HUES48 (cell line): ENCODE measurements around the gene TMEM213.
"Not testable (repeated sequence)": the region's sequence is repeated elsewhere in the genome, so short reads cannot be mapped to it uniquely, and the experiment has no call there.

Experiments used
- H3K27ac ChIP-seq: one replicate; pipeline ENCODE4 v1.7.0; 2013; ENCODE audit warnings: low read depth, low read length, inconsistent platforms
- H3K27me3 ChIP-seq: 2 replicates; pipeline ENCODE4 v1.6.1; 2013; ENCODE audit warnings: mild to moderate bottlenecking, low read length; ENCODE audit not compliant: control insufficient read depth, insufficient read depth
- H3K36me3 ChIP-seq: 2 replicates; pipeline ENCODE4 v1.6.1; 2013; ENCODE audit warnings: low read length; ENCODE audit not compliant: control insufficient read depth, insufficient read depth
- H3K4me1 ChIP-seq: 2 replicates; pipeline ENCODE4 v1.6.1; 2013; ENCODE audit warnings: mild to moderate bottlenecking, low read length; ENCODE audit not compliant: control insufficient read depth, insufficient read depth
- H3K4me3 ChIP-seq: 2 replicates; pipeline ENCODE4 v1.5.1; 2013; ENCODE audit warnings: mild to moderate bottlenecking, low read depth, low read length
- H3K9ac ChIP-seq: 2 replicates; pipeline ENCODE4 v1.6.1; 2013; ENCODE audit warnings: mild to moderate bottlenecking, low read depth, low read length, moderate library complexity
- H3K9me3 ChIP-seq: 2 replicates; pipeline ENCODE4 v1.6.1; 2013; ENCODE audit warnings: low read length; ENCODE audit not compliant: control insufficient read depth, insufficient read depth

TMEM213 gene

DNA sequence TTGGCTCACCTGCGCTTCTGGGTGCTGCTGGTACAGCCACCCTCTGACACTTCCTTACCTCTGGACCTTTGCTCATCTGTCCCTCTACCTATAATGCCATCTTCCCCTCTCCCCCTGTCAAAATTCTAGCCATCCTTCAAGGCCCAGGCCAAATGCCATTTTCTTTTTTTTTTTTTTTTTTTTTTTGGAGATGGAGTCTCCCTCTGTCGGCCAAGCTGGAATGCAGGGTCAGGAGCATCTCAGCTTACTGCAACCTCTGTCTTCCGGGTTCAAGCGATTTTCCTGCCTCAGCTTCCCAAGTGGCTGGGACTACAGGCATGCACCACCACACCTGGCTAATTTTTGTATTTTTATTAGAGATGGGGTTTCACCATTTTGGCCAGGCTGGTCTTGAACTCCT lies 748 bp upstream of the TMEM213 start:
- H3K9ac ChIP-seq, H3K27ac ChIP-seq, H3K36me3 ChIP-seq, H3K27me3 ChIP-seq, H3K4me3 ChIP-seq, H3K9me3 ChIP-seq: not testable (repeated sequence)
- H3K4me1 ChIP-seq, result peaks cover 21% of the 10 kb centered on the region

DNA sequence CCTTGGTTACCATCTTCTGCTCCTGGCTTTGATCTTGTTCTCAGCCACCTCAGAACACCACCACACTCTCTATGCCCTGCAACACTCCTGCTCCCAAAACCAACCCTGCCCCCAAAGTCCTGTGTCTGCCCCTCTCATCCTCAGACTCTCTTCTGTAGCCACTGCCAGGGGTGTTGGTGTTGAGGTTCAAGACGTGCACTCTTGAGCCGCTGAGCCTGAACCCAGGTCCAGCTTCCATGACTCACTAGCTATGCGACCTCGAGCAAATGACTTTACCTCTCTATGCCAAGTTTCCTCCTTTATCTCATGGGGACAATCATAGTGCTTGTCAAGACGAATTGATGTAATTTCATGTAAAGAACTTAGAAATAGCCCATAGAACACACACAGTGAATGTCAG lies 1.0 kb downstream of the TMEM213 start:
- peaks cover 20% of the 10 kb centered on the region for H3K4me1 ChIP-seq
- H3K36me3 ChIP-seq, result no peaks in the 10 kb centered on the region
- H3K4me3 ChIP-seq, result no peak overlapping the region
- no peaks in the 10 kb centered on the region for H3K9me3 ChIP-seq
- H3K27ac ChIP-seq, result no peak overlapping the region
- no peak overlapping the region for H3K9ac ChIP-seq
- peaks cover 8% of the 10 kb centered on the region; the same call in 1 of the 2 replicates for H3K27me3 ChIP-seq

DNA sequence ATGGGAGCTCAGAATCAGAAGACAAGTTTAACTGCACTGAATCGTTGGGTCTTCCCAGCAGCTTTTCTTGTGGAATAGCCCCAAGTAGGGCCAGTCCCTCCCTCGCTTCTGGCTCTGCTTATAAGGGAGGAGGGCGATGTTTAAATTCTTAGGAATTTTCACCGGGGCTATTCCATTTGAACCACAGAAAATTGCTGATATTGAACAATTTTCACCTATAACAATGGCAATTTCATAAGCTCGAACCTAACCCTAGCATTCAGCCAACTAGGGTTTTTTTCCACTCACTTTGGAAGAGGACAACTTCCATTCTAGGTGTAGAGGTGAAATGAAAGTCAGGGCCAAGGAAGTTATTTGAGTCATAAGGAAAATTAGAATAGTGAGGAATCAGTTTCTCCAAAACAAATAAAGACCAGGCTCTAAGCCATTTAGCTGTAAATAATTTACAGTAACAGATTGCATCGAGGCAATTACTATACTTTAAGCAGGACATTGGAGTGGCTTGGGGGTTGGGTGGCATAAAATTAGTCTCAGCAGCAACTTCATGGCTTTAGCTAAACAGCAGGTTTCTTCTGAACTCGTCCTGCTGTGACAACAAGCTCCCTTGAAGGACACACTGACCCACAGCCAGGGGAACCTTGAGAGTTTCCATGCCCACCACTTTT lies 1.7 kb downstream of the TMEM213 start:
- H3K9ac ChIP-seq, result no peak overlapping the region
- H3K4me3 ChIP-seq, result no peak overlapping the region
- peaks cover 8% of the 10 kb centered on the region; the same call in 1 of the 2 replicates for H3K27me3 ChIP-seq
- H3K4me1 ChIP-seq, result peaks cover 14% of the 10 kb centered on the region
- H3K36me3 ChIP-seq, result no peaks in the 10 kb centered on the region
- H3K27ac ChIP-seq, result no peak overlapping the region
- no peaks in the 10 kb centered on the region for H3K9me3 ChIP-seq

DNA sequence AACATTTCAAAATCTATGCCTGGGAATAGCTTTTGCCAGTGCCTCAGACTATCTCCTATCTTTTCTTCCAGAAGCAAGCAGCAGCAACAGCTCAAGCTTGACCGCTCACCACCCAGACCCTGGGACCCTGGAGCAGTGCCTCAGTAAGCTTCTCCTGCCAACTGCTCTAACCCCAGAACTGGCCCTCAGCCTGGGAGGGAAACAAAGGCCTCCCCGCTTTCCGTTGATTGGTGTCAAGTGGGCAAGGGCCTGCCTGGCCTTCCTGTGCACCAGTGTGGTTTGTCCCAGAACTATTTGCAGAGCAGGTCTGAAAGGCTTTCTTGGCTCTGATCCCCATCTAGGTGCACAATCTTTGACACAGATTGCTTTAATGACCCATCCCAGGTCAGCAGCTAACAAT lies 3.5 kb downstream of the TMEM213 start:
- Histone ChIP-seq H3K36me3 (no peaks in the 10 kb centered on the region), H3K27ac (no peak overlapping the region), H3K4me3 (no peak overlapping the region), H3K9ac (no peak overlapping the region), H3K27me3 (peaks cover 8% of the 10 kb centered on the region; the same call in 1 of the 2 replicates), H3K4me1 (peaks cover 13% of the 10 kb centered on the region), H3K9me3 (no peaks in the 10 kb centered on the region)

DNA sequence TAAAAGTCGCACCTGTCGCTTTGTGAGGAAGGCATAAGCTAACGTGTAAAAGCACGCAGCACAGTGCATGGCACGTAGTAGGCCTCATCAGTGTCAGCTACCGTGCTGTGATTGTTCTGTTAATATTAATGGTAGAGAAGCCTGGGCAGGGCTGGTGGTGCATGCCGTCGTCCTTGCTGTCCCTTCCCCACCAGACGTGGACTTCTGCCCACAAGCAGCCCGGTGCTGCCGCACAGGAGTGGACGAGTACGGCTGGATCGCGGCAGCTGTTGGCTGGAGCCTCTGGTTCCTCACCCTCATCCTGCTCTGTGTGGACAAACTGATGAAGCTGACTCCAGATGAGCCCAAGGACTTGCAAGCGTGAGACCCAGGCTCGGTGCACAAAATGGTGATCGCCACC lies 4.9 kb downstream of the TMEM213 start:
- H3K4me3 ChIP-seq, result no peak overlapping the region
- no peak overlapping the region for H3K9ac ChIP-seq
- H3K27me3 ChIP-seq, result peaks cover 8% of the 10 kb centered on the region; the same call in 1 of the 2 replicates
- H3K36me3 ChIP-seq, result no peaks in the 10 kb centered on the region
- no peak overlapping the region for H3K27ac ChIP-seq
- H3K9me3 ChIP-seq, result no peaks in the 10 kb centered on the region
- H3K4me1 ChIP-seq, result peaks cover 11% of the 10 kb centered on the region

DNA sequence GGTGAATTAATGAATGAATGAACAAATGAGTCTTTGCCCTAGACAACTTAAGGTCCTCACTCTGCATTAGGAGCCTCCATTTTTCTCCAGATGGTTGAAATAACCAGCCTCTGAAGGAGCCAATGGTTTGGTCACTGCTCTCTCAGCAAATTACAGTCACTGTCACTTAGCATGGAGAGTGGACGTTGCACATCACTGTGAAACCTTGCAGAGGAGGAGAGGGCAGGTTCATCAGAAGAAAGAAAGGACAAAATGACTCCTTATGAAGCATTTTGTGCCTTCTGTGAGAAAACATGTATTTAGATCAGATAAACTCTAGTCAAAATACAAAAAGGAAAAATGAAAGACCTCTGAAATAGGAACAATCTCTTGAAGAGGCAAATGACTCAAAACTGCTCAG lies 6.8 kb downstream of the TMEM213 start:
- no peak overlapping the region for H3K9ac ChIP-seq
- no peaks in the 10 kb centered on the region for H3K4me1 ChIP-seq
- H3K4me3 ChIP-seq, result no peak overlapping the region
- H3K27me3 ChIP-seq, result no peaks in the 10 kb centered on the region
- no peaks in the 10 kb centered on the region for H3K36me3 ChIP-seq
- H3K27ac ChIP-seq, result no peak overlapping the region
- no peaks in the 10 kb centered on the region for H3K9me3 ChIP-seq

DNA sequence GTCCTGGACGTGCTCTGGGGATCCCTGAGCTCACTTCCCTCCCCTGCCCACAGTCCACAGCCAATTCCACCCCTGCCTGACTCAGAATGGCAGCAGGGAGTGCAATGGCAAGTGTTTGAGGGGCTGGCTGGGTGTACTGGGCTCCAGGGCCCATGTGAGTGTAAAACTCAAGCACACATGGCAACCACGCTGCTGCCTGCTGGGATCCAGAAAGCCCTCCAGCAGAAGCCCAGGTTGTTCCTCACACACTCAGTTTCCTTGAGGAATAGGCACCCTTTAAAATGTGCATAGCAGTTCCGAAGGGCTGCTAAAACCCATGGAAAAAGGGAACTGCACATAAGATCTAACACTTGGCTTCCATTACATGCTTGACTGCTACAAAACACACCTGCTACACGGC lies 11.6 kb downstream of the TMEM213 start:
- Histone ChIP-seq H3K27ac (no peak overlapping the region), H3K4me1 (no peaks in the 10 kb centered on the region), H3K4me3 (no peak overlapping the region), H3K9me3 (no peaks in the 10 kb centered on the region), H3K27me3 (no peaks in the 10 kb centered on the region), H3K9ac (no peak overlapping the region), H3K36me3 (no peaks in the 10 kb centered on the region)

DNA sequence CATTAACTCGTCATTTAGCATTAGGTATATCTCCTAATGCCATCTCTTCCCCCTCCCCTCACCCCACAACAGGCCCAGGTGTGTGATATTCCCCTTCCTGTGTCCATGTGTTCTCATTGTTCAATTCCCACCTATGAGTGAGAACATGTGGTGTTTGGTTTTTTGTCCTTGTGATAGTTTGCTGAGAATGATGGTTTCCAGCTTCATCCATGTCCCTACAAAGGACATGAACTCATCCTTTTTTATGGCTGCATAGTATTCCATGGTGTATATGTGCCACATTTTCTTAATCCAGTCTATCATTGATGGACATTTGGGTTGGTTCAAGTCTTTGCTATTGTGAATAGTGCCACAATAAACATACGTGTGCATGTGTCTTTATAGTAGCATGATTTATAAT lies 13.5 kb downstream of the TMEM213 start:
- not testable (repeated sequence) for H3K9me3 ChIP-seq, H3K4me1 ChIP-seq, H3K4me3 ChIP-seq

DNA sequence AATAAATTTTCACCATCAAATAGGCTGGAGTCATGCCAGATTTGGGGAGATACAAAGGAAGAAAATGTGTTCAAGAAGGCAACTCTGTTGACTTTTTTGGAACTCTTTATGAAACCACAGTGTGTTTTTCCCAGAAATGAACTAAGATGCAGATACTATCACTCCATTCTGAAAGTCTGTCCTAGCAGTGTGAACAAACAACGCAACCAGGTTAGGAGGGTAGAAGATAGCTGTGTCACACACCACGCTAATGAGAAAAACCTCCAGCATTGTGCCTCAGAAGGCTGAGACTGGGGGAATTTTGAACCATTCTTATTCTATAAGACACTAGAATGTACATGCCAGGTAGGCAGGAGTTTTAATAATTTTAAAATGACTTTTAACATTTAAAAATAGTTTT lies 16.2 kb downstream of the TMEM213 start:
- no peaks in the 10 kb centered on the region for H3K36me3 ChIP-seq
- no peak overlapping the region for H3K4me3 ChIP-seq
- no peak overlapping the region for H3K9ac ChIP-seq

More for the DNA sequence above, 13.5 kb downstream of the TMEM213 start:
- H3K36me3 ChIP-seq, H3K27me3 ChIP-seq, H3K27ac ChIP-seq, H3K9ac ChIP-seq: not testable (repeated sequence)

DNA sequence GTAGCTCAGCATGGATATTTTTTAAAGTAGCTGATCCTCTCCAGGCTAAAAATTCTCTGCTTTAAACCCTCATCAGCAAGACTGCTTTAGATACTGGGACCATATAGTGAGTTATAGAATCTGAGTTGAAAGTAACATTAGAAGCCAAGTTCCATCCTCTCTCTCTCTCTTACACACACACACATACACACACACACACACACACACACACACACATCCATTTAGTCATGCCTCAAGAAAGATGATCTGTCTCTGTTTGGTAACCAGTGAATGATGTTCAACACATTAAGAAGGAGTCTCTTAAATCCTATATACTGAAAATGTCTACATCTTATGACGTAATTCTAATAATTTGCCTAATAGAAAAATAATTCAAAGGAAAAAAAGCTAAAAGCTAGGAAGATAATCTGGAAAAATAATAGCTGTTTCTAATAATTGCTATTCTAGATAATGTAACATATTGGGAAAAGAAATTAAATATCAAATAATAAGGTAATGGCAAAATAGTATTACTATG lies 17.1 kb downstream of the TMEM213 start:
- Histone ChIP-seq H3K4me3 (no peak overlapping the region), H3K27me3 (no peaks in the 10 kb centered on the region), H3K9ac (no peak overlapping the region), H3K36me3 (no peaks in the 10 kb centered on the region), H3K9me3 (no peaks in the 10 kb centered on the region), H3K4me1 (no peaks in the 10 kb centered on the region), H3K27ac (no peak overlapping the region)

More for the DNA sequence above, 16.2 kb downstream of the TMEM213 start:
- H3K27ac ChIP-seq, result no peak overlapping the region
- no peaks in the 10 kb centered on the region for H3K4me1 ChIP-seq
- H3K9me3 ChIP-seq, result no peaks in the 10 kb centered on the region
- H3K27me3 ChIP-seq, result no peaks in the 10 kb centered on the region

DNA sequence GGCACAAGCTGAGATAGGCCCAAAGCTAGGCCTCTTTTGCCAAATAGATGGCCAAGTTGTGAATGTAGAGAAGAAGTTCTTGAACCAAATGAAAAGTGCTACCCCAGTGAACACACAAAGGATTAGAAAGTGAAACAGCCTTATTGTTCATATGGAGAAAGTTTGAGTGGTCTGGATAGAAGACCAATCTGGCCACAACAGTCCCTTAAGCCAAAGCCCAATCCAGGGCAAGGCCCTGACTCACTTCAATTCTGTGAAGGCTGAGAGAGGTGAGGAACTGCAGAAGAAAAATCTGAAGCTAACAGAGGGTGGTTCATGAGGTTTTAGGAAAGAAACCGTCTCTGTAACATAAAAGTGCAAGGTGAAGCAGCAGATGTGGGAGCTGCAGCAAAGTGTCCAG lies 18.9 kb downstream of the TMEM213 start:
- no peak overlapping the region for H3K4me3 ChIP-seq
- H3K9me3 ChIP-seq, result no peaks in the 10 kb centered on the region
- no peak overlapping the region for H3K27ac ChIP-seq
- no peaks in the 10 kb centered on the region for H3K4me1 ChIP-seq
- no peak overlapping the region for H3K9ac ChIP-seq
- H3K27me3 ChIP-seq, result no peaks in the 10 kb centered on the region
- H3K36me3 ChIP-seq, result no peaks in the 10 kb centered on the region
